Pulmonary artery endothelial cell (primary cell): ENCODE results near the gene AAMDC. TPM values are rescaled to one million over a fixed set of nuclear protein-coding genes. Genes with fewer than 3 reads are reported as not detected.
"Not testable (repeated sequence)": the region's sequence is repeated elsewhere in the genome, so short reads cannot be mapped to it uniquely, and the experiment has no call there.

Source experiments
- DNase-seq: peaks from one replicate; pipeline ENCODE4 v3.0.0-alpha.2; 2011; ENCODE audit warnings: low read depth, low spot score
- total RNA-seq: library from RNA; depleted of rRNA; stranded (reverse); fragments of >200 nt; gene quantifications from 2 replicates; pipeline ENCODE4 v1.2.3, GENCODE V29; 2014

The AAMDC gene
- total RNA-seq, 1 donor from 2014 or later: 51.1 TPM

DNA sequence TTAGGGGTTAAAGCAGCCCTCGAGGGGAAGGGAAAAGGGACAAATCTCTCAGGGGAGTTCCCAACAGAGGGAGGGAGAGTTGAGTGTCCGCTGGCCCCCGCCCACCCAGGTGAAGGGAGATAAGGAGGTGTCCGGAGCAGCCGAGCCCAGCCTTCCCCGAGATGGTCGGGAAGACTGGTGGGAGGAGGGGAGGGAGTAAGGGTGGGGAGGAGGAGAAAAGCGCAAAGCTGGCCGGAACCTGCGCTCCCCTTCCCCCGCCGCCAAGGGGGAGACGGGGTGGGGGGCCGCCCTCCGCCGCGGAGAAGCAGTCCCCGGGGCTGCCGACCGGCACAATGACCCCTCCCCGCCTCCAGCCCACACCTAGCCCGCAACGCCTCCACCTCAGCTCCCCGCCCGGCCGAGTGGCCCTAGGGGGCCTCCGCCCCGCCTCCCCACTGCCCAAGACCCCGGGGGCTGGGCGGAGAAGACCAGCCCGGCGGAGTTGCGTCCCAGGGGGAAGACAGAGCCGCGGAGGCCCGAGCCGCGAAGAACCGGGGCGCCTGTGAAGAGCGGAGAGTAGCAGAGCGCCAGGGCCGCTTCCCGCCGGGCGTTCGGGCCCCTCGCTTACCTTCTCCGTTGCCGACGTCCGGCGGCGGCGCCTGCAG, 901 bp upstream of the AAMDC start:
- no peak for DNase-seq

GRCh38 chr11:77821349-77821851, 456 bp downstream of the AAMDC start:
- DNase-seq: no peak

DNA sequence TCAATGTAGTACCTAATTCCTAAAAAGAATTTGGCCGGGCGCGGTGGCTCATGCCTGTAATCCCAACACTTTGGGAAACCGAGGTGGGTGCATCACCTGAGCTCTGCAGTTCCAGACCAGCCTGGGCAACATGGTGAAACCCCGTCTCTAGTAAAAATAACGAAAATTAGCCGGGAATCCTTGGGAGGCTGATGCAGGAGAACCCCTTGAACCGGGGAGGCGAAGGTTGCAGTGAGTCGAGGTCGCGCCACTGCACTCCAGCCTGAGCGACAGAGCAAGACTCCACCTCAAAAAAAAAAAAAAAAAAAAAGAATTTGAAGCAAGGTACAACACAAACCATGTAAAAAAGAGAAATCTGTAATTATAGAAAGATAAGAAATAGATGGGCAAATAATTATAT, 1.2 kb downstream of the AAMDC start:
- DNase-seq: not testable (repeated sequence)

DNA sequence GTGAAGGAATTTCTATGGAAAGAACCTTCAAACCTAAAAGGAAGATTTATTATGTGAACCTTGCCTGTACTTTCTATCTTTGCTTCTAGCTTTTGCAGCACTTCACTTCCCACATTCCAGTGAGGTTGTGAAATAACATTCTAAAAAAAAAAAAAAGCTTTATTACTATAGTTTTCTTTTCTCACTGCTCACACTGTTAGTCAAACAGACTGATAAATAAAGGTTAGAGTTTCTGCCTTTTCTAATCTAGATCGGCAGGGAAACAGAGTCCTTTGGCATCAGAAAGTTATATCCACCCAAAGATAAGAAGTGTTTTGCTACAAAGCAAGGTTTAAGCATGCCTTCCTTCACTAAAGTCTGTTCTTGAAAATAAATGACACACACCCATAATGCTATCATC, 2.8 kb downstream of the AAMDC start:
- no peak for DNase-seq

DNA sequence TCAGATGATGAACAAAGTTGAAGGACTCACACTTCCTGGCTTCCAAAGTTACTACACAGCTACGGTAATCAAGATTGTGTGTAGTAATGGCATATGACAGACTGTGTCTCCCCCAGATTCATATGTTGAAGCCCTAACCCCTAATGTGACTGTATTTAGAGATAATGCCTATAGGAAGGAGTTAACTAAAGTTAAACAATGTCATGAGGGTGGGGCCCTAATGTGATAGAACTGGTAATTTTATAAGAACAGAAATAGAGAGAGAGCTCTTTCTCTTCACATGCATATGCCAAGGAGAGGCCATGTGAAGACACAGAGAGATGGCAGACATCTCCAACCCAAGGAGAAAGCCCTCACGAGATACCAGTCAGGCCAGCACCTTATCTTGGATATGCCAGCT, 8.0 kb downstream of the AAMDC start:
- DNase-seq: no peak

DNA sequence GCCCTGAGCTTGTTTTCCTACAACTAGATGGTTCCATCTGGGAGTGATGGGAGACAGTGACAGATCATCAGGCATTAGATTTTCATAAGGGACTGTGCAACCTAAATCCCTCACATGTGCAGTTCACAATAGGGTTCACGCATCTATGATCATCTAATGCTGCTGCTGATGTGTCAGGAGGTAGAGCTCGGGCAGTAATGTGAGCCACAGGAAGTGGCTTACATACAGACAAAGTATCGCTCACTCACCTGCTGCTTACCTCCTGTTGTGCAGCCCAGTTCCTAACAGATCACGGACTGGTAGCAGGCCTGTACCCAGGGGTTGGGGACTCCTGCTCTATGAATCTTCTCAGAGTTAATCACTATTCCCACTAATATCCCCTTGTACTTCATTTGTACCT, 12.4 kb downstream of the AAMDC start:
- DNase-seq: no peak

- peak; percentile 13 for DNase-seq
Observed at GRCh38 chr11:77842441-77843121, 21.6 kb downstream of the AAMDC start.

- DNase-seq: not testable (repeated sequence)
Observed at GRCh38 chr11:77843700-77844099, 22.8 kb downstream of the AAMDC start.

DNA sequence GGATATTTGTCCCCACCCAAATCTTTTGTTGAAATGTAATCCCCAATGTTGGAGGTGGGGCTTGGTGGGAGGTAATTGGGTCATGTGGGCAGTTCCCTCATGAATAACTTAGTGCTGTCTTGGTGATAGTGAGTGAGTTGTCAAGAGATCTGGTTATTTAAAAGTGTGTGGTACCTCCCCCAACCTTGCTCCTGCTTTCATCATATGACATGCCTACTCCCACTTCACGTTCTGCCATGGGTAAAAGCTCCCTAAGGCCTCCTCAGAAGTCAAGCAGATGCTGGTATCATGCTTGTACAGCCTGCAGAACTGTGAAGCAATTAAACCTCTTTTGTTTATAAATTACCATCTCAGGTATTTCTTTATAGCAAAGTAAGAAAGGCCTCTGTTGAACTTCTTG, 30.6 kb downstream of the AAMDC start:
- no peak for DNase-seq

GRCh38 chr11:77854838-77855237, 33.9 kb downstream of the AAMDC start:
- DNase-seq: no peak

DNA sequence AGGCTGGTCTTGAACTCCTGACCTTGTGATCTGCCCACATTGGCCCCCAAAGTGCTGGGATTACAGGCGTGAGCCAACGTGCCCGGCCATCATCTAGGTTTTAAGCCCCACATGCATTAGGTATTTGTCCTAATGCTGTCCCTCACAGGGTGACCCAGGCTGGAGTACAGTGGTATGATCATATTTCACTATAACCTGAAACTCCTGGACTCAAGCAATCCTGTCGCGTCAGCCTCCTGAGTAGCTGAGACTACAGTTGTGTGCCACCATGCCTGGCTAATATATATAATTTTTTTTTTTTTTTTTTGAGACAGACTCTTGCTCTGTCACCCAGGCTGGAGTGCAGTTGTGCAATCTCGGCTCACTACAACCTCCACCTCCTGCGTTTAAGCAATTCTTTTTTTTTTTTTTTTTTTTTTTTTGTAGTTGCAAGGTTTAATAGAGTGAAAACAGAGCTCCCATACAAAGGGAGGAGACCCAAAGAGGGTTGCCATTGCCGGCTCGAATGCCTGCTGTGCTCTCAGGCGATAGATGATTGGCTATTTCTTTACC, 37.0 kb downstream of the AAMDC start:
- DNase-seq: not testable (repeated sequence)

GRCh38 chr11:77861444-77861843, 40.5 kb downstream of the AAMDC start:
- not testable (repeated sequence) for DNase-seq

DNA sequence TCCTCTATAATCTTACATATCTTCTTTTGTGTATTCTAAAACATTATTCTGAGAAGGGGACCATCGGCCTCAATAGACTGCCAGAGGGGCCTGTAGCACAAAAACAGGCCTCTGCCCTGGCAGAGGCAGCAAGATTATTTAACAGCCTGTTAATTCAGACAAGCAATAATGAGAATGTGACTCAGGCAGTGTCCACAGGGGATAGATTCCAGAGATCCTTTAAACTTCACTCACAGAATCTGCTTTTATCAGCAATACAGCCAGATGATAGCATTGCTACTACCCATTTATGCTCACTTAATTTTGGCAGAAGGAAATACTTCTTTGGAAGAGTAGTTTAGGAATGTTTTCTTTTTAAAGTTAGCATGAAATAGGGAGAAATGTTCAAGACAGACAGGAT, 44.9 kb downstream of the AAMDC start:
- no peak for DNase-seq

DNA sequence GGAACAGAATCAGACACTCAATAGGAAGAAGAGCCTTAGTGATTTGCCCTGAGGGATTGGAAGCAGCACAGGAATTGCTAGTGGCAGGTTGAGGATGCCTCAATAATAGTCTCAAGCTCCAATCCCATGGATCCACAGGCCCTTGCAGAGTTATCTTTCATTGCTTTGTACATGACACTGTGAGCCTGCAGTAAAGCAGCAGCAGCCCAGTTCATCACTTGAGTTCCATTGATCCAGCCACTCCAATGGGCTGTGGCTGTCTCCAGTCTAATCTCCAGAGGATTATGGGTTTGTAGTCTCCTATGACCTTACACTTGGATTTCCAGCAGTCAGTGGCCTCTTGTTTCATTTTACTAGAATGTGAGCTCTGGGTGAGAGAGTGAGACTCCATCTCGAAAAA, 45.4 kb downstream of the AAMDC start:
- no peak for DNase-seq

DNA sequence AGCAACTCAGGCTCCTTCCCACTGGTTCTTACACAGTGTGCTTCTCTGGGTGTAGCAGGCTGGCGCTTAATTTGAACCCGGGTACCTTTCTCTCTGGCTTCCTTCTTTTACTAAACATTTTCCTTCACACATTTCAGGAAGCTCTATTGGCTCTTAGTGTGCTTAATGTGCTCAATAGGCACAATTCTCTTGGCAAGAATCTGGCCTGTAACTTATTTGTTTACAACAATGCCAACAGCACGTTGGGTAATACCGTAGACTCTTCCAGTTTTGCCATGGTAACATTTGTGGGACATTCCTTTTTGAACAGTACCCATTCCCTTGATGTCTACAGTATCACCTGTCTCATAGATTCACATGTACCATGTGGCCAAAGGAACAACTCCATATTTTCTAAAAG, 47.8 kb downstream of the AAMDC start:
- no peak for DNase-seq

DNA sequence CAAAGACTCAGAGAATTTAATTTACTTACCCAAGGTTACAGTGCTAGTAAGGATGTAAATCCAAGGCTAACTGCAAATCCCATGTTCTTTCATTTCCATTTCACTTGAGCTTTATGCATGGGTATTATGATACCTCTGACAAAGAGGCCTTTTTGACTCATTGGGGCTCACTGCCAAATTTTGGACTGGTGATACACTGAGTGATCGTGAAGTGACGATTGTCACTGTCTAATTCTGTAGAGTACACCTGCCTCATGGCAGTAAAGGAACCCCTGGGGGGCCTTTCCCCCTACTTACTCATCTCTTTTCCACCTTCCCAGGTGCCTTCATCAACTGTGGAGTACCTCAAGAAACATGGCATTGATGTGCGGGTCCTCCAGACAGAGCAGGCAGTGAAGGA, 50.9 kb downstream of the AAMDC start:
- no peak for DNase-seq

DNA sequence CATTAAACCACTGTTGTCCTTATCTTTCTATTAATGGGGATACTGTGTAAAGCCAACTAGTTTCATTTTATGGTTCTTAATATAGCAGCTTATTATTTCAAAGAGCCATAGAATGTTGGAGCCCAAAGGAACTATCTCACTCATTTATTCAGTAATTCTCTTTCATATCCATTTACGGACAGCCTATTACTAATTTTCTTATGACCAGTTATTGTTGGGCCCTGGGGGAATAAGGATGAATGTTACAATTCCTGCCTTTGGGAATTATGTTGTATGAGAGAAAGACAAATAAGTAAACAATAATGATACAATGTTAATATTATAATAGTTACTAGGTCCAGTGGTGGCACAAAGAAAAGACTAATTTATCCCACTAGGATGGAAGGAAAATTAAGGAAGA, 52.4 kb downstream of the AAMDC start:
- DNase-seq: no peak

GRCh38 chr11:77874206-77874605, 53.3 kb downstream of the AAMDC start:
- no peak for DNase-seq

- no peak for DNase-seq
Observed at GRCh38 chr11:77876045-77876444, 55.1 kb downstream of the AAMDC start.

- peak; percentile 4 for DNase-seq
Observed at GRCh38 chr11:77878247-77878646, 57.3 kb downstream of the AAMDC start.

DNA sequence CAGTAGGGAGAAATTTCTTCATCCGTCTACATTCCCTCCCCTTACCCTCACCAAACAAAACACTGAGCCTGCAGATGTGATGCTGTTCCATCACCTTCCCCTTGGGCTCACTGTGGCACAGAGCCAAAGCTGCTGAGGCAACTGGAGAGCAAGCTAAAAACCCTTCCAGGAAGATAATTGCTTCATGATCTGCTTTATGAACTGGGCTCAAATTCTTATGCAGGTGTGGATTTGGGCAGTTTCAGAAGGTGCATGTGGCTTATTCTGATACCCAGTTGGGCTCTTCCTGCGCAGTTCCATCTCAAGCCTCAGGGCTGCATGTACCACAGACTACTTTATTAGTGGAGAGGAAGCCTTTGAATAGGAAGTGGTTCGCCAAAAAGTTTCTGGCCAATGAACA, 58.3 kb downstream of the AAMDC start:
- DNase-seq: no peak

GRCh38 chr11:77882396-77882795, 61.5 kb downstream of the AAMDC start:
- DNase-seq: no peak

- DNase-seq: no peak
Observed at GRCh38 chr11:77883775-77884174, 62.8 kb downstream of the AAMDC start.
